K562 (cell line): ENCODE results near the gene SEC16A. TPM values are rescaled to one million over a fixed set of nuclear protein-coding genes. Genes with fewer than 3 reads are reported as not detected.

Experiments used
- ATF7 ChIP-seq: fragments of 450-650 bp; IDR thresholded peaks from 2 replicates; pipeline ENCODE4 v1.7.1; 2014; ENCODE audit warnings: mild to moderate bottlenecking, moderate library complexity
- BCOR ChIP-seq: fragments of 450-650 bp; IDR thresholded peaks from 2 replicates; pipeline ENCODE4 v1.6.1; 2016
- CHD1 ChIP-seq: fragments of 200-600 bp; sonication (generic); IDR thresholded peaks from one replicate; pipeline ENCODE4 v1.6.1; 2012; ENCODE audit warnings: mild to moderate bottlenecking, moderate library complexity, low read length, inconsistent platforms
- CXXC5 ChIP-seq: fragments of 250-450 bp; sonication (Bioruptor Pico); IDR thresholded peaks from 2 replicates; pipeline ENCODE4 v1.8.0; 2022; ENCODE audit warnings: inconsistent platforms, mild to moderate bottlenecking, moderate library complexity
- ELF1 ChIP-seq: fragments of 200-800 bp; sonication (Bioruptor generic); IDR thresholded peaks from 2 replicates; pipeline ENCODE4 v1.6.1; 2016; ENCODE audit warnings: missing genetic modification characterization, missing compliant biosample characterization
- ETV1 ChIP-seq: fragments of 450-650 bp; conservative IDR thresholded peaks from 2 replicates; pipeline ENCODE4 v1.6.1; 2016; ENCODE audit warnings: missing genetic modification characterization, control low read depth, low read depth, missing compliant biosample characterization
- ETV5 ChIP-seq: sonication (generic); formaldehyde crosslinking; IDR thresholded peaks from 2 replicates; pipeline ENCODE4 v1.4.0; 2020; ENCODE audit warnings: low read depth, mild to moderate bottlenecking, missing genetic modification reagents
- FOS ChIP-seq: IDR thresholded peaks from 3 replicates; pipeline ENCODE4 v1.6.1; 2011; ENCODE audit not compliant: insufficient read length; ENCODE audit errors: extremely low read depth
- FOXK2 ChIP-seq, 2 experiments: fragments of 450-650 bp; IDR thresholded peaks in 1 of 2; conservative IDR thresholded peaks in 1 of 2; 2 replicates each; pipeline ENCODE4 v1.6.1; 2016; ENCODE audit warnings: low read depth in 2 of 2, mild to moderate bottlenecking in 1 of 2
- GABPA ChIP-seq: fragments of 200-800 bp; sonication (Bioruptor generic); conservative IDR thresholded peaks from 2 replicates; pipeline ENCODE4 v1.6.1; 2016; ENCODE audit warnings: low read depth, missing genetic modification characterization, missing compliant biosample characterization
- GTF2A2 ChIP-seq: IDR thresholded peaks from 2 replicates; pipeline ENCODE4 v1.6.1; 2016; ENCODE audit warnings: mild to moderate bottlenecking, missing genetic modification characterization, missing compliant biosample characterization
- HMGN3 ChIP-seq: IDR thresholded peaks from 2 replicates; pipeline ENCODE4 v1.6.1; 2011; ENCODE audit warnings: borderline replicate concordance, low read depth, mild to moderate bottlenecking, mixed read lengths, low read length; ENCODE audit not compliant: insufficient read length; ENCODE audit errors: extremely low read depth
- MBD1 ChIP-seq: fragments of 250-450 bp; sonication (Bioruptor Pico); IDR thresholded peaks from 2 replicates; pipeline ENCODE4 v1.8.0; 2022; ENCODE audit warnings: inconsistent platforms
- MED1 ChIP-seq: sonication (generic); formaldehyde crosslinking; IDR thresholded peaks from 2 replicates; pipeline ENCODE4 v1.8.1; 2023; ENCODE audit warnings: missing genetic modification reagents, borderline replicate concordance
- MITF ChIP-seq: IDR thresholded peaks from 2 replicates; pipeline ENCODE4 v1.6.1; 2014; ENCODE audit warnings: antibody characterized with exemption
- NCOA1 ChIP-seq: fragments of 450-650 bp; IDR thresholded peaks from 2 replicates; pipeline ENCODE4 v1.6.1; 2016; ENCODE audit warnings: low read depth
- POLR2AphosphoS5 ChIP-seq: IDR thresholded peaks from 2 replicates; pipeline ENCODE4 v1.6.1; 2011; ENCODE audit warnings: mild to moderate bottlenecking, low read depth, low read length, moderate library complexity; ENCODE audit not compliant: control insufficient read depth, insufficient read depth
- SIX5 ChIP-seq, 2 experiments: IDR thresholded peaks; 2 replicates each; pipeline ENCODE4 v1.6.1; 2011; ENCODE audit warnings: low read length in 2 of 2, borderline replicate concordance in 1 of 2, low read depth in 1 of 2, mild to moderate bottlenecking in 1 of 2, moderate library complexity in 1 of 2; ENCODE audit not compliant: insufficient read depth in 1 of 2
- TAF1 ChIP-seq: IDR thresholded peaks from 2 replicates; pipeline ENCODE4 v1.6.1; 2011; ENCODE audit warnings: mild to moderate bottlenecking, low read length, moderate library complexity; ENCODE audit not compliant: insufficient read depth, control insufficient read depth, severe bottlenecking; ENCODE audit errors: extremely low read depth
- ZNF124 ChIP-seq: sonication (generic); formaldehyde crosslinking; IDR thresholded peaks from 2 replicates; pipeline ENCODE4 v1.8.1; 2022; ENCODE audit warnings: missing genetic modification reagents
- ZNF639 ChIP-seq, 2 experiments: fragments of 200-800 bp in 1 of 2; sonication (Bioruptor generic) in 1 of 2; sonication (generic) in 1 of 2; formaldehyde crosslinking in 1 of 2; IDR thresholded peaks in 1 of 2; conservative IDR thresholded peaks in 1 of 2; 2 replicates each; pipeline versions ENCODE4 v1.5.0 to v1.6.1; 2016 to 2020; ENCODE audit warnings: missing compliant biosample characterization in 1 of 2, missing genetic modification characterization in 1 of 2, missing genetic modification reagents in 1 of 2
- polyA plus RNA-seq, 8 experiments: library from polyadenylated mRNA; depleted of rRNA in 4 of 8; stranded (reverse) in 5 of 8; unstranded in 3 of 8; fragments of >200 nt; fragmentation: Nextera tagmentation in 2 of 8; fragmentation: Illumina TruSeq in 1 of 8; extraction: Ambion mirVana in 2 of 8; extraction: Trizol in 1 of 8; gene quantifications; 2 replicates each; pipeline versions ENCODE4 v1.2.1 to v1.2.3, GENCODE V29; 2011 to 2014; ENCODE audit warnings: inconsistent platforms in 1 of 8, missing spikeins in 1 of 8
- total RNA-seq, 7 experiments: library from RNA; depleted of rRNA in 6 of 7; stranded (reverse); fragments of >200 nt in 6 of 7; fragmentation: Illumina TruSeq in 2 of 7; extraction: Trizol in 2 of 7; gene quantifications; 2 replicates each; pipeline versions ENCODE4 v1.2.1 to v1.2.3, GENCODE V29; 2011 to 2021; ENCODE audit warnings: low replicate concordance in 1 of 7

The SEC16A gene
- total and polyA plus RNA-seq, 9 of the 15 experiments (the other 6 are each of a cell fraction or from before 2014, with no cell fraction given), result 8.3 to 62.8 (median 14.0) TPM

GRCh38 chr9:136410500-136411287 is 72.1 kb downstream of the SEC16A start, which contains the start of the genes ENTR1 and PMPCA (continued):
- peak; percentile 89 for TF ChIP-seq POLR2AphosphoS5
- TF ChIP-seq MITF, result no peak
- peak; percentile 59; the same call in 1 of the 2 replicates for TF ChIP-seq ATF7
- no peak for TF ChIP-seq MED1
- TF ChIP-seq ETV1 (tag), result peak; percentile 79
- TF ChIP-seq ETV5, result peak; percentile 89
- no peak for TF ChIP-seq ZNF124
- TF ChIP-seq GABPA, result peak; percentile 98
- TF ChIP-seq CHD1, result peak; percentile 64
- no peak for TF ChIP-seq FOS
- no peak for TF ChIP-seq BCOR
- no peak for TF ChIP-seq SIX5 (IDR thresholded peaks at IDR 0.05; ENCODE audit: borderline replicate concordance in 1 of 2, insufficient read depth in 1 of 2, low read depth in 1 of 2, low read length in 2 of 2)
- TF ChIP-seq MBD1 (CRISPR knock-in tag), result no peak
- peak; percentile 61 for TF ChIP-seq HMGN3
- TF ChIP-seq TAF1, result peak; percentile 98
- peak; percentile 80 for TF ChIP-seq CXXC5 (CRISPR knock-in tag)
- TF ChIP-seq ZNF639 (CRISPR knock-in tag; conservative IDR thresholded peaks at IDR 0.05 in 1 of 2, IDR thresholded peaks at IDR 0.05 in 1 of 2), result peak in 1 of 2 experiments; percentile 99; a peak in 2 of 4 replicates
- no peak for TF ChIP-seq GTF2A2 (tag)
- peak; percentile 30 to 69; a peak in 1 of 4 replicates for TF ChIP-seq FOXK2 (conservative IDR thresholded peaks at IDR 0.05 in 1 of 2, IDR thresholded peaks at IDR 0.05 in 1 of 2; ENCODE audit: low read depth in 2 of 2)
- peak; percentile 84 for TF ChIP-seq ELF1
- TF ChIP-seq NCOA1, result 0 out of 2 replicates have a peak, but pooled peaks have one; percentile 24
